H9 (cell line): ENCODE results near the gene STT3B. TPM values are rescaled to one million over a fixed set of nuclear protein-coding genes. Genes with fewer than 3 reads are reported as not detected.

Experiments
- DNase-seq: peaks from one replicate; pipeline ENCODE4 v3.0.0-alpha.2; 2017
- H2AFZ ChIP-seq: one replicate; pipeline ENCODE4 v1.6.1; 2013; ENCODE audit warnings: mild to moderate bottlenecking, low read length, control low read depth, moderate library complexity
- H2AK5ac ChIP-seq: 2 replicates; pipeline ENCODE4 v1.6.1; 2013; ENCODE audit warnings: low read length, control low read depth, mixed read lengths; ENCODE audit not compliant: insufficient read length
- H2BK120ac ChIP-seq: one replicate; pipeline ENCODE4 v1.6.1; 2013; ENCODE audit warnings: low read depth, mild to moderate bottlenecking, low read length, control low read depth, inconsistent platforms; ENCODE audit not compliant: poor library complexity, severe bottlenecking
- H2BK12ac ChIP-seq: 2 replicates; pipeline ENCODE4 v1.6.1; 2013; ENCODE audit warnings: low read length, control low read depth, mixed read lengths, low read depth; ENCODE audit not compliant: insufficient read length
- H2BK15ac ChIP-seq: 2 replicates; pipeline ENCODE4 v1.6.1; 2013; ENCODE audit warnings: low read depth, low read length, control low read depth
- H2BK20ac ChIP-seq: one replicate; pipeline ENCODE4 v1.6.1; 2013; ENCODE audit warnings: low read depth, mild to moderate bottlenecking, low read length, control low read depth, inconsistent platforms; ENCODE audit not compliant: poor library complexity, severe bottlenecking
- H2BK5ac ChIP-seq: 2 replicates; pipeline ENCODE4 v1.6.1; 2013; ENCODE audit warnings: low read length, control low read depth, mixed read lengths; ENCODE audit not compliant: insufficient read length
- H3K14ac ChIP-seq: 2 replicates; pipeline ENCODE4 v1.6.1; 2013; ENCODE audit warnings: low read length, control low read depth; ENCODE audit not compliant: insufficient read depth
- H3K18ac ChIP-seq: 2 replicates; pipeline ENCODE4 v1.6.1; 2013; ENCODE audit warnings: low read depth, mild to moderate bottlenecking, mixed read lengths, low read length, control low read depth; ENCODE audit not compliant: insufficient read length
- H3K23ac ChIP-seq: 2 replicates; pipeline ENCODE4 v1.6.1; 2013; ENCODE audit warnings: low read length, control low read depth, mixed read lengths, low read depth; ENCODE audit not compliant: insufficient read length
- H3K23me2 ChIP-seq: 2 replicates; pipeline ENCODE4 v1.6.1; 2013; ENCODE audit warnings: low read depth, mild to moderate bottlenecking, mixed read lengths, low read length, control low read depth; ENCODE audit not compliant: insufficient read length, poor library complexity, severe bottlenecking
- H3K27ac ChIP-seq: 2 replicates; pipeline ENCODE4 v1.5.1; 2013; ENCODE audit warnings: low read length, control low read depth, mixed read lengths, low read depth; ENCODE audit not compliant: insufficient read length
- H3K27me3 ChIP-seq: 2 replicates; pipeline ENCODE4 v1.6.1; 2013; ENCODE audit warnings: low read length, control low read depth, inconsistent platforms; ENCODE audit not compliant: insufficient read depth
- H3K4ac ChIP-seq: 2 replicates; pipeline ENCODE4 v1.6.1; 2013; ENCODE audit warnings: low read depth, mild to moderate bottlenecking, control low read depth, inconsistent platforms, low read length, moderate library complexity
- H3K4me1 ChIP-seq: 2 replicates; pipeline ENCODE4 v1.6.1; 2013; ENCODE audit warnings: low read length, control low read depth, inconsistent platforms; ENCODE audit not compliant: insufficient read depth
- H3K4me2 ChIP-seq: 2 replicates; pipeline ENCODE4 v1.6.1; 2013; ENCODE audit warnings: low read length, control low read depth, mixed read lengths; ENCODE audit not compliant: insufficient read length, insufficient read depth
- H3K56ac ChIP-seq: 2 replicates; pipeline ENCODE4 v1.6.1; 2013; ENCODE audit warnings: low read depth, mild to moderate bottlenecking, mixed read lengths, low read length, control low read depth; ENCODE audit not compliant: insufficient read length
- H3K79me1 ChIP-seq: 2 replicates; pipeline ENCODE4 v1.6.1; 2013; ENCODE audit warnings: low read depth, mild to moderate bottlenecking, moderate library complexity, low read length, control low read depth, inconsistent platforms; ENCODE audit not compliant: insufficient read depth, poor library complexity, severe bottlenecking
- H3K79me2 ChIP-seq: 2 replicates; pipeline ENCODE4 v1.6.1; 2013; ENCODE audit warnings: low read length, control low read depth, inconsistent platforms; ENCODE audit not compliant: insufficient read depth
- H3K9ac ChIP-seq: 2 replicates; pipeline ENCODE4 v1.6.1; 2013; ENCODE audit warnings: low read length, control low read depth, mixed read lengths; ENCODE audit not compliant: insufficient read length; ENCODE audit errors: extremely low read depth
- H3K9me3 ChIP-seq: one replicate; pipeline ENCODE4 v1.6.1; 2013; ENCODE audit warnings: low read depth, low read length, inconsistent platforms; ENCODE audit not compliant: control insufficient read depth
- H3T11ph ChIP-seq: one replicate; pipeline ENCODE4 v1.6.1; 2013; ENCODE audit warnings: mild to moderate bottlenecking, low read length, control low read depth, inconsistent platforms
- H4K20me1 ChIP-seq: one replicate; pipeline ENCODE4 v1.6.1; 2013; ENCODE audit not compliant: control insufficient read depth, insufficient read length, insufficient read depth
- H4K5ac ChIP-seq: 2 replicates; pipeline ENCODE4 v1.6.1; 2013; ENCODE audit warnings: low read depth, mild to moderate bottlenecking, mixed read lengths, low read length, control low read depth; ENCODE audit not compliant: insufficient read length
- H4K8ac ChIP-seq: replicated peaks from 2 replicates; pipeline ENCODE4 v1.6.1; 2013; ENCODE audit warnings: low read length, control low read depth, mixed read lengths, low read depth; ENCODE audit not compliant: insufficient read length
- H4K91ac ChIP-seq: 2 replicates; pipeline ENCODE4 v1.6.1; 2013; ENCODE audit warnings: low read depth, mild to moderate bottlenecking, moderate library complexity, mixed read lengths, low read length, control low read depth; ENCODE audit not compliant: insufficient read length
- H3K27ac Mint-ChIP-seq, 3 experiments: 2 replicates in 2 of 3; 3 replicates in 1 of 3; pipeline ENCODE4 v1.8.0; 2020 to 2021; ENCODE audit warnings: mixed read lengths in 3 of 3, mild to moderate bottlenecking in 1 of 3, moderate library complexity in 1 of 3
- H3K27me3 Mint-ChIP-seq: 2 replicates; pipeline ENCODE4 v1.8.0; 2021; ENCODE audit warnings: low read depth, mild to moderate bottlenecking, moderate library complexity, mixed read lengths
- H3K36me3 Mint-ChIP-seq, 3 experiments: 2 replicates in 2 of 3; 3 replicates in 1 of 3; pipeline ENCODE4 v1.8.0; 2020 to 2021; ENCODE audit warnings: low read depth in 3 of 3, mixed read lengths in 3 of 3; ENCODE audit not compliant: insufficient read depth in 1 of 3
- H3K4me1 Mint-ChIP-seq, 2 experiments: 2 replicates each; pipeline ENCODE4 v1.8.0; 2020; ENCODE audit warnings: mixed read lengths in 2 of 2
- H3K4me3 Mint-ChIP-seq, 2 experiments: 2 replicates in 1 of 2; 3 replicates in 1 of 2; pipeline ENCODE4 v1.8.0; 2020 to 2021; ENCODE audit warnings: mild to moderate bottlenecking in 2 of 2, mixed read lengths in 2 of 2, moderate library complexity in 1 of 2
- H3K9me3 Mint-ChIP-seq, 2 experiments: 2 replicates in 1 of 2; 3 replicates in 1 of 2; pipeline ENCODE4 v1.8.0; 2020; ENCODE audit warnings: mild to moderate bottlenecking in 2 of 2, mixed read lengths in 2 of 2, moderate library complexity in 1 of 2
- WGBS: extraction: QIAGEN DNeasy Blood & Tissue Kit; methylation state at CpG from one replicate; pipeline ENCODE4 v1.1.7; 2013; ENCODE audit warnings: missing lambda C conversion rate, low lambda C conversion rate, mixed read lengths; ENCODE audit not compliant: insufficient read length; ENCODE audit errors: extremely low coverage; 5-methylcytosine and 5-hydroxymethylcytosine counted together
- total RNA-seq: library from RNA; stranded (reverse); gene quantifications from 2 replicates; pipeline ENCODE4 v1.2.1, GENCODE V29; 2021
- TF ChIP-seq, protein P1 (sequence below): fragments of 200-600 bp; sonication (generic); conservative IDR thresholded peaks from 3 replicates; pipeline ENCODE4 v1.8.0; 2021; ENCODE audit warnings: antibody characterized with exemption, mild to moderate bottlenecking

Gene STT3B
- total RNA-seq, 1 experiment from 2014 or later: 79.9 TPM

DNA sequence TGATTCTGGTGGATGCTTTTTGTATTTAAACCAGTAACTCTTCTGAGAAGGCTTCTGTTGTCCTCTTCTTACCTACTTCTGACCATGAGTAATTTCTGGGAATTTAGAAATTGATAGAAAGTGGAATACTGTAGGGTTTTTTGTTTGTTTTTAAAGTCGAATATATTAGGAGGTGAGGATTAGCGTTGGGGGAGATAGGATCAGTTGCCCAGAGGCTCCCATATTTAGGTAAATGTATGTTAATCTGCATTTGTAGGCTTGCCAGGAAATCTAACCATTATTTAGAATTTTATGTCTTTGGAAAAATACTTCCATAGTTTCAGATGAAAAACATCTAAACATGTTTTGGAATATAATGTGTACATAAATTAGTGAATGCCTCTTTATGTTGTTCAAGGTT, 6.1 kb downstream of the STT3B start:
- H3K27me3 ChIP-seq: no peaks in the 10 kb centered on the region
- no peak overlapping the region for H2AK5ac ChIP-seq
- H3K27ac ChIP-seq: no peak overlapping the region
- no peak overlapping the region for H2BK120ac ChIP-seq
- H3K23me2 ChIP-seq: peaks cover 5% of the 10 kb centered on the region
- H2BK15ac ChIP-seq: no peak overlapping the region
- Mint-ChIP-seq H3K36me3 (no peaks in the 10 kb centered on the region; a peak in 1 of 7 replicates), H3K27me3 (no peaks in the 10 kb centered on the region), H3K9me3 (no peaks in the 10 kb centered on the region), H3K4me3 (0 out of 5 replicates have a peak overlapping the region, but pooled peaks of 1 of the 2 experiments have one; percentile 52), H3K4me1 (peaks cover 53 to 60% of the 10 kb centered on the region in 2 experiments), H3K27ac (peak overlapping the region in 1 of 3 experiments; percentile 20; a peak in 1 of 7 replicates)
- no peaks in the 10 kb centered on the region for H4K20me1 ChIP-seq
- H2BK5ac ChIP-seq: no peak overlapping the region
- H4K5ac ChIP-seq: no peak overlapping the region
- no peaks in the 10 kb centered on the region for H3K79me1 ChIP-seq
- no peak overlapping the region for H3K14ac ChIP-seq
- no peak overlapping the region for H3K23ac ChIP-seq
- H3T11ph ChIP-seq: no peak overlapping the region
- no peak overlapping the region for H3K9ac ChIP-seq
- no peak for DNase-seq
- H2BK12ac ChIP-seq: no peak overlapping the region
- peaks cover 4% of the 10 kb centered on the region; the same call in 1 of the 2 replicates for H3K4me1 ChIP-seq
- H4K91ac ChIP-seq: no peak overlapping the region
- no peak overlapping the region for H2BK20ac ChIP-seq
- peaks cover 30% of the 10 kb centered on the region; the same call in 1 of the 2 replicates for H3K79me2 ChIP-seq
- H4K8ac ChIP-seq: no peak overlapping the region
- no peak overlapping the region for H3K4ac ChIP-seq
- TF ChIP-seq, protein P1, sequence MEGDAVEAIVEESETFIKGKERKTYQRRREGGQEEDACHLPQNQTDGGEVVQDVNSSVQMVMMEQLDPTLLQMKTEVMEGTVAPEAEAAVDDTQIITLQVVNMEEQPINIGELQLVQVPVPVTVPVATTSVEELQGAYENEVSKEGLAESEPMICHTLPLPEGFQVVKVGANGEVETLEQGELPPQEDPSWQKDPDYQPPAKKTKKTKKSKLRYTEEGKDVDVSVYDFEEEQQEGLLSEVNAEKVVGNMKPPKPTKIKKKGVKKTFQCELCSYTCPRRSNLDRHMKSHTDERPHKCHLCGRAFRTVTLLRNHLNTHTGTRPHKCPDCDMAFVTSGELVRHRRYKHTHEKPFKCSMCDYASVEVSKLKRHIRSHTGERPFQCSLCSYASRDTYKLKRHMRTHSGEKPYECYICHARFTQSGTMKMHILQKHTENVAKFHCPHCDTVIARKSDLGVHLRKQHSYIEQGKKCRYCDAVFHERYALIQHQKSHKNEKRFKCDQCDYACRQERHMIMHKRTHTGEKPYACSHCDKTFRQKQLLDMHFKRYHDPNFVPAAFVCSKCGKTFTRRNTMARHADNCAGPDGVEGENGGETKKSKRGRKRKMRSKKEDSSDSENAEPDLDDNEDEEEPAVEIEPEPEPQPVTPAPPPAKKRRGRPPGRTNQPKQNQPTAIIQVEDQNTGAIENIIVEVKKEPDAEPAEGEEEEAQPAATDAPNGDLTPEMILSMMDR: no peak
- H2AFZ ChIP-seq: no peak overlapping the region
- no peak overlapping the region for H3K56ac ChIP-seq
- no peak overlapping the region for H3K18ac ChIP-seq
- H3K9me3 ChIP-seq: no peaks in the 10 kb centered on the region
- WGBS: 100% methylated on average over 1 of the region's 2 CpGs
- no peak overlapping the region for H3K4me2 ChIP-seq
